WI38 (cell line): ENCODE data around the gene CITED4.

ENCODE experiments used
- H3K4me3 ChIP-seq: 2 replicates; pipeline ENCODE4 v1.5.1; 2011; ENCODE audit warnings: low read depth, mild to moderate bottlenecking, control low read depth, low read length
- CTCF ChIP-seq: IDR thresholded peaks from 2 replicates; pipeline ENCODE4 v1.5.1; 2012; ENCODE audit warnings: low read depth, mild to moderate bottlenecking, control low read depth, low read length

The CITED4 gene

GRCh38 chr1:40894455-40894854 is 32.3 kb upstream of the CITED4 start:
- no peak overlapping the region for H3K4me3 ChIP-seq
- no peak for TF ChIP-seq CTCF

GRCh38 chr1:40893946-40894345 is 31.8 kb upstream of the CITED4 start:
- no peak overlapping the region for H3K4me3 ChIP-seq
- TF ChIP-seq CTCF = no peak

- TF ChIP-seq CTCF = no peak
- H3K4me3 ChIP-seq = no peak overlapping the region
Observed at GRCh38 chr1:40892354-40892753, 30.2 kb upstream of the CITED4 start.

- no peak overlapping the region for H3K4me3 ChIP-seq
- TF ChIP-seq CTCF = no peak
Observed at GRCh38 chr1:40890771-40891170, 28.6 kb upstream of the CITED4 start.

- no peak for TF ChIP-seq CTCF
- no peak overlapping the region for H3K4me3 ChIP-seq
Observed at GRCh38 chr1:40887652-40888051, 25.5 kb upstream of the CITED4 start.

GRCh38 chr1:40887012-40887378 is 24.8 kb upstream of the CITED4 start:
- no peak overlapping the region for H3K4me3 ChIP-seq
- no peak for TF ChIP-seq CTCF

GRCh38 chr1:40886318-40887011 is 24.3 kb upstream of the CITED4 start:
- H3K4me3 ChIP-seq = no peak overlapping the region
- no peak for TF ChIP-seq CTCF
